Panc1 (cell line): Measurements from ENCODE around the gene AGFG1. TPM values are rescaled to one million over a fixed set of nuclear protein-coding genes. Genes with fewer than 3 reads are reported as not detected.

ENCODE experiments used
- ATAC-seq: fragments of 200-7000 bp; cut with Tn5 transposase; 2 replicates; pipeline ENCODE4 v1.9.1; 2020; ENCODE audit warnings: mild to moderate bottlenecking, moderate library complexity
- BruUV-seq: library from RNA; stranded (reverse); fragments of 400-500 nt; replicated peaks from 2 replicates; lab custom pipeline; 2021; lab: Mats Ljungman, UMichigan
- CTCF ChIA-PET: fragments of 300-600 bp; sonication (Branson Sonifier 250); formaldehyde crosslinking; loops from one replicate; lab custom pipeline; 2022; ENCODE audit warnings: antibody characterized with exemption; lab: Charles Lee
- POLR2A ChIA-PET: fragments of 300-600 bp; sonication (Branson Sonifier 250); formaldehyde crosslinking; loops from one replicate; lab custom pipeline; 2022; ENCODE audit warnings: antibody characterized with exemption; lab: Charles Lee
- DNase-seq: peaks from one replicate; pipeline ENCODE4 v3.0.0-alpha.2; 2010; ENCODE audit warnings: low read depth, low spot score
- H3K27ac ChIP-seq: 2 replicates; pipeline ENCODE4 v1.5.1; 2011; ENCODE audit warnings: mild to moderate bottlenecking, low read length, inconsistent platforms
- H3K27me3 ChIP-seq: fragments of 200-500 bp; sonication (Bioruptor generic); 2 replicates; pipeline ENCODE4 v1.6.0; 2014; ENCODE audit warnings: low read length, inconsistent platforms; ENCODE audit not compliant: control insufficient read depth, insufficient read depth
- H3K36me3 ChIP-seq: fragments of 200-500 bp; sonication (Bioruptor generic); 2 replicates; pipeline ENCODE4 v1.5.1; 2014; ENCODE audit warnings: inconsistent platforms, mild to moderate bottlenecking, low read length, moderate library complexity; ENCODE audit not compliant: control insufficient read depth, insufficient read depth
- H3K4me1 ChIP-seq: 2 replicates; pipeline ENCODE4 v1.5.1; 2011; ENCODE audit warnings: inconsistent platforms, mild to moderate bottlenecking, low read length, moderate library complexity; ENCODE audit not compliant: control insufficient read depth, insufficient read depth
- H3K4me3 ChIP-seq, 2 experiments: 2 replicates each; pipeline ENCODE4 v1.5.1; 2011 to 2012; ENCODE audit warnings: low read depth in 2 of 2, low read length in 2 of 2, mild to moderate bottlenecking in 2 of 2, inconsistent platforms in 1 of 2, moderate library complexity in 1 of 2
- H3K9me3 ChIP-seq: fragments of 200-500 bp; sonication (Bioruptor generic); 2 replicates; pipeline ENCODE4 v1.5.1; 2014; ENCODE audit warnings: low read depth, mild to moderate bottlenecking, inconsistent platforms, low read length, moderate library complexity; ENCODE audit not compliant: control insufficient read depth, insufficient read depth
- CTCF ChIP-seq: fragments of 450-650 bp; IDR thresholded peaks from 2 replicates; pipeline ENCODE4 v1.5.1; 2017; ENCODE audit warnings: mild to moderate bottlenecking
- POLR2AphosphoS5 ChIP-seq: IDR thresholded peaks from 2 replicates; pipeline ENCODE4 v1.6.1; 2012; ENCODE audit warnings: mild to moderate bottlenecking, low read depth, low read length, moderate library complexity
- REST ChIP-seq, 2 experiments: IDR thresholded peaks; 2 replicates each; pipeline ENCODE4 v1.6.1; 2011 to 2012; ENCODE audit warnings: low read depth in 2 of 2, control low read depth in 1 of 2, low read length in 1 of 2, mild to moderate bottlenecking in 1 of 2, moderate library complexity in 1 of 2; ENCODE audit not compliant: insufficient read depth in 1 of 2
- SIN3A ChIP-seq: IDR thresholded peaks from 2 replicates; pipeline ENCODE4 v1.6.1; 2012; ENCODE audit warnings: low read depth, mild to moderate bottlenecking, low read length, moderate library complexity, borderline replicate concordance; ENCODE audit not compliant: insufficient read depth
- TCF7L2 ChIP-seq: IDR thresholded peaks from 2 replicates; pipeline ENCODE4 v1.6.1; 2011; ENCODE audit warnings: mild to moderate bottlenecking, low read depth, low read length, inconsistent platforms
- in situ Hi-C: cut with HindIII; loops from 2 replicates; pipeline ENCODE4 v1.10.0; 2016; ENCODE audit warnings: low sequenced_read_pairs, low pct_unique_long_range_greater_than_20kb
- intact Hi-C: fragments of 100-400 bp; cut with micrococcal nuclease; formaldehyde crosslinking; loops from one replicate; pipeline ENCODE4 v1.10.0; 2022; ENCODE audit not compliant: unreplicated experiment
- total RNA-seq: library from RNA; stranded (reverse); gene quantifications from one replicate; pipeline ENCODE4 v1.2.1, GENCODE V29; 2021; ENCODE audit not compliant: unreplicated experiment

AGFG1 gene
- total RNA-seq, 1 experiment from 2014 or later, result 98.5 TPM

GRCh38 chr2:227471412-227471811 is 544 bp upstream of the AGFG1 start:
- TSS peak; percentile 79 for BruUV-seq
- H3K36me3 ChIP-seq, result peaks cover 2% of the 10 kb centered on the region
- DNase-seq (no peak), ATAC-seq (no peak)
- no peak for TF ChIP-seq TCF7L2
- no peak for TF ChIP-seq SIN3A
- TF ChIP-seq CTCF, result no peak
- TF ChIP-seq REST (IDR thresholded peaks at IDR 0.05; ENCODE audit: insufficient read depth in 1 of 2, low read depth in 2 of 2, low read length in 1 of 2), result no peak
- TF ChIP-seq POLR2AphosphoS5, result no peak
- CTCF ChIA-PET, result interaction anchor here (0.9 kb wide), 1 partner anchor 295 kb away, joined by 5 read pairs; no protein-coding TSS in a partner anchor
- POLR2A ChIA-PET, result no interaction called here
- H3K9me3 ChIP-seq, result no peaks in the 10 kb centered on the region
- no peak overlapping the region for H3K4me3 ChIP-seq
- H3K27ac ChIP-seq, result peak overlapping the region; percentile 69
- intact Hi-C loops, result no loop called here
- H3K27me3 ChIP-seq, result no peaks in the 10 kb centered on the region
- in situ Hi-C loops, result no loop called here
- peaks cover 42% of the 10 kb centered on the region for H3K4me1 ChIP-seq

GRCh38 chr2:227472265-227473121 is 537 bp downstream of the AGFG1 start:
- DNase-seq, result no peak
- Histone ChIP-seq H3K27me3 (no peaks in the 10 kb centered on the region), H3K9me3 (no peaks in the 10 kb centered on the region), H3K36me3 (peaks cover 2% of the 10 kb centered on the region), H3K4me3 (peak overlapping the region; percentile 68 to 69), H3K27ac (peak overlapping the region; percentile 66; the same call in 1 of the 2 replicates), H3K4me1 (peaks cover 31% of the 10 kb centered on the region)
- no TSS peak for BruUV-seq
- CTCF ChIA-PET, result interaction anchor here (1.0 kb wide), 1 partner anchor 67 kb away, joined by 5 read pairs; no protein-coding TSS in a partner anchor
- ATAC-seq, result peak; percentile 82
- POLR2A ChIA-PET, result interaction anchor here (0.5 to 0.6 kb wide), 2 partner anchors 28 to 63 kb away, joined by 3 to 8 read pairs; no protein-coding TSS in a partner anchor
- intact Hi-C loops, result no loop called here
- in situ Hi-C loops, result no loop called here
- TF ChIP-seq SIN3A, result no peak
- TF ChIP-seq TCF7L2, result 0 out of 2 replicates have a peak, but pooled peaks have one; percentile 15
- TF ChIP-seq REST (IDR thresholded peaks at IDR 0.05; ENCODE audit: insufficient read depth in 1 of 2, low read depth in 2 of 2, low read length in 1 of 2), result no peak
- no peak; the same call in 1 of the 2 replicates for TF ChIP-seq CTCF
- TF ChIP-seq POLR2AphosphoS5, result no peak
